ENCODE measurements around the gene NCK2.

Gene NCK2

GRCh38 chr2:105803773-105804172, 59.1 kb downstream of the NCK2 start:
- DNase-seq, result no peak
- intact Hi-C loops (cut with DNase I; ENCODE audit: low total_unique reads), result no loop called here
- peaks cover 0 to 43% (median 25%) of the 10 kb centered on the region in 4 donors for H3K4me1 ChIP-seq
- H3K27me3 ChIP-seq, result no peaks in the 10 kb centered on the region
- no peaks in the 10 kb centered on the region for H3K9me3 ChIP-seq
- no peak for TF ChIP-seq CTCF (IDR thresholded peaks at IDR 0.05)
- no peaks in the 10 kb centered on the region for H3K36me3 ChIP-seq
- H3K27ac ChIP-seq, result no peak overlapping the region
- H3K4me3 ChIP-seq, result no peak overlapping the region

GRCh38 chr2:105804266-105804665, 59.6 kb downstream of the NCK2 start:
- no peak overlapping the region for H3K27ac ChIP-seq
- intact Hi-C loops (cut with DNase I; ENCODE audit: low total_unique reads), result no loop called here
- H3K27me3 ChIP-seq, result no peaks in the 10 kb centered on the region
- no peak overlapping the region for H3K4me3 ChIP-seq
- H3K4me1 ChIP-seq, result peaks cover 0 to 39% (median 24%) of the 10 kb centered on the region in 4 donors
- H3K9me3 ChIP-seq, result no peaks in the 10 kb centered on the region
- no peaks in the 10 kb centered on the region for H3K36me3 ChIP-seq
- DNase-seq, result no peak
- no peak for TF ChIP-seq CTCF (IDR thresholded peaks at IDR 0.05)

GRCh38 chr2:105806996-105807395, 62.3 kb downstream of the NCK2 start:
- no peak for DNase-seq
- Histone ChIP-seq H3K27me3 (no peaks in the 10 kb centered on the region), H3K4me1 (peaks cover 0 to 35% (median 19%) of the 10 kb centered on the region in 4 donors), H3K4me3 (no peak overlapping the region), H3K27ac (no peak overlapping the region), H3K36me3 (no peaks in the 10 kb centered on the region), H3K9me3 (no peaks in the 10 kb centered on the region)
- intact Hi-C loops (cut with DNase I; ENCODE audit: low total_unique reads), result no loop called here
- TF ChIP-seq CTCF (IDR thresholded peaks at IDR 0.05), result no peak

- peaks cover 0 to 45% (median 31%) of the 10 kb centered on the region in 4 donors for H3K4me1 ChIP-seq
These were observed 63.8 kb downstream of the NCK2 start for GRCh38 chr2:105808423-105809096.

GRCh38 chr2:105809097-105809473, 64.4 kb downstream of the NCK2 start:
- no peaks in the 10 kb centered on the region for H3K36me3 ChIP-seq
- H3K27me3 ChIP-seq, result no peaks in the 10 kb centered on the region
- no peak for TF ChIP-seq CTCF (IDR thresholded peaks at IDR 0.05)
- peaks cover 0 to 48% (median 35%) of the 10 kb centered on the region in 4 donors for H3K4me1 ChIP-seq
- intact Hi-C loops (cut with DNase I; ENCODE audit: low total_unique reads), result no loop called here
- no peak for DNase-seq
- no peak overlapping the region for H3K27ac ChIP-seq
- H3K4me3 ChIP-seq, result no peak overlapping the region
- H3K9me3 ChIP-seq, result no peaks in the 10 kb centered on the region

More at GRCh38 chr2:105808423-105809096, 63.8 kb downstream of the NCK2 start:
- intact Hi-C loops (cut with DNase I; ENCODE audit: low total_unique reads), result no loop called here
- no peak for TF ChIP-seq CTCF (IDR thresholded peaks at IDR 0.05)
- H3K36me3 ChIP-seq, result no peaks in the 10 kb centered on the region
- no peaks in the 10 kb centered on the region for H3K27me3 ChIP-seq
- no peak overlapping the region for H3K4me3 ChIP-seq
- H3K27ac ChIP-seq, result no peak overlapping the region
- no peaks in the 10 kb centered on the region for H3K9me3 ChIP-seq
- no peak for DNase-seq

Data from tibial artery (tissue), 4 donors.